Peyer's patch (tissue), 4 donors: ENCODE data around the gene LRTM1.

Experiments
- POLR2A ChIP-seq, 2 donors: fragments of 450-650 bp; IDR thresholded peaks; one replicate each; pipeline ENCODE4 v1.5.1; 2017; ENCODE audit warnings: antibody characterized with exemption in 2 of 2, mild to moderate bottlenecking in 2 of 2, moderate library complexity in 2 of 2
- TF ChIP-seq, protein P1 (sequence below), 6 experiments: fragments of 450-650 bp in 4 of 6; fragments of 200-600 bp in 2 of 6; sonication (generic) in 1 of 6; IDR thresholded peaks; one replicate each; pipeline ENCODE4 v1.5.1; 2017 to 2019; ENCODE audit warnings: antibody characterized with exemption in 6 of 6, mild to moderate bottlenecking in 3 of 6, moderate library complexity in 1 of 6

DNA sequence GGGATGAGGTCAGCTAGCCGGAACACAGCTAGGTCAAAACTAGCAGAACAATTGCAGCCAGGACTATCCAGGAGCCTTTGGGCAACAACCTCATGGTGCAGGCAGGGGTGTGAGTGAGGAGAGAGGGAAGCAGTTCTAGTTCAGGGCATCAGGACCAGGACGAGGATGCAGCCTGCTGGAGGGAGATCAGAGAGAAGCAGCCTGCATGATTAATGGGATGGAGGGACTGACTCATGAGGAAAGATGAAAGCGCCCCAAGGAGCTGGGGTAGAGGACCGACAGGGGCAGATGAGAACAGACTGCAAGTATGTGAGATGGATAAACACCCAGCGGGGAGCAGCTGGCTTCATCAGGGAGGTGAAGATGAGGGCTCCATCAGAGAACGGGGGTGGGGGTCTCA lies 37.9 kb upstream of the LRTM1 start:
- TF ChIP-seq, protein P1, sequence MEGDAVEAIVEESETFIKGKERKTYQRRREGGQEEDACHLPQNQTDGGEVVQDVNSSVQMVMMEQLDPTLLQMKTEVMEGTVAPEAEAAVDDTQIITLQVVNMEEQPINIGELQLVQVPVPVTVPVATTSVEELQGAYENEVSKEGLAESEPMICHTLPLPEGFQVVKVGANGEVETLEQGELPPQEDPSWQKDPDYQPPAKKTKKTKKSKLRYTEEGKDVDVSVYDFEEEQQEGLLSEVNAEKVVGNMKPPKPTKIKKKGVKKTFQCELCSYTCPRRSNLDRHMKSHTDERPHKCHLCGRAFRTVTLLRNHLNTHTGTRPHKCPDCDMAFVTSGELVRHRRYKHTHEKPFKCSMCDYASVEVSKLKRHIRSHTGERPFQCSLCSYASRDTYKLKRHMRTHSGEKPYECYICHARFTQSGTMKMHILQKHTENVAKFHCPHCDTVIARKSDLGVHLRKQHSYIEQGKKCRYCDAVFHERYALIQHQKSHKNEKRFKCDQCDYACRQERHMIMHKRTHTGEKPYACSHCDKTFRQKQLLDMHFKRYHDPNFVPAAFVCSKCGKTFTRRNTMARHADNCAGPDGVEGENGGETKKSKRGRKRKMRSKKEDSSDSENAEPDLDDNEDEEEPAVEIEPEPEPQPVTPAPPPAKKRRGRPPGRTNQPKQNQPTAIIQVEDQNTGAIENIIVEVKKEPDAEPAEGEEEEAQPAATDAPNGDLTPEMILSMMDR (IDR thresholded peaks at IDR 0.05), result no peak
- no peak for TF ChIP-seq POLR2A (IDR thresholded peaks at IDR 0.05)
